SU-DHL-6 (cell line): Measurements from ENCODE around the gene SLC27A5.

Experiments
- CTCF ChIP-seq: fragments of 200-600 bp; sonication (generic); IDR thresholded peaks from one replicate; pipeline ENCODE4 v1.5.1; 2017; ENCODE audit warnings: antibody characterized with exemption, mild to moderate bottlenecking, low read length, moderate library complexity; ENCODE audit not compliant: insufficient read depth, poor library complexity, severe bottlenecking
- EZH2phosphoT487 ChIP-seq: fragments of 200-600 bp; sonication (generic), shearing (Covaris generic); conservative IDR thresholded peaks from 2 replicates; pipeline ENCODE4 v1.6.1; 2018; ENCODE audit warnings: mild to moderate bottlenecking, antibody characterized with exemption, low read length, moderate library complexity, mixed read lengths

GRCh38 chr19:58515259-58515658 lies 3.5 kb upstream of the SLC27A5 start:
- TF ChIP-seq CTCF (no peak), EZH2phosphoT487 (no peak)
